H1 (cell line): Measurements from ENCODE around the gene TTC28. TPM values are rescaled to one million over a fixed set of nuclear protein-coding genes. Genes with fewer than 3 reads are reported as not detected.

Source experiments
- CBX8 ChIP-seq: fragments of 300-800, 300-1000 bp; sonication (generic); IDR thresholded peaks from 2 replicates; pipeline ENCODE4 v1.7.1; 2016; ENCODE audit warnings: low read depth, low read length, borderline replicate concordance
- GTF2F1 ChIP-seq: IDR thresholded peaks from 2 replicates; pipeline ENCODE4 v1.6.1; 2012; ENCODE audit warnings: low read depth, low read length, improper control_type of control experiment, borderline replicate concordance
- NRF1 ChIP-seq: IDR thresholded peaks from 2 replicates; pipeline ENCODE4 v1.6.1; 2011; ENCODE audit warnings: mild to moderate bottlenecking, low read depth, low read length, improper control_type of control experiment
- SIRT6 ChIP-seq: IDR thresholded peaks from one replicate; pipeline ENCODE4 v1.7.1; 2012; ENCODE audit warnings: low read length, inconsistent platforms
- polyA plus RNA-seq, 7 experiments: library from polyadenylated mRNA; depleted of rRNA in 3 of 7; stranded (reverse) in 5 of 7; unstranded in 2 of 7; fragments of >200 nt in 5 of 7; fragments of 200-250 nt in 2 of 7; gene quantifications; 1 replicate in 5 of 7; 2 replicates in 1 of 7; 4 replicates in 1 of 7; pipeline versions ENCODE4 v1.2.1 to v1.2.3, GENCODE V29; 2011 to 2013; ENCODE audit warnings: missing spikeins in 2 of 7, mixed read lengths in 2 of 7
- total RNA-seq: library from RNA; stranded (reverse); fragmentation: NEBNext Ultra II Directional; extraction: Animal tissue kit (Norgen Biotek cat#: 25700); gene quantifications from 2 replicates; pipeline ENCODE4 v1.2.1, GENCODE V29; 2021
- TF ChIP-seq, protein P1 (sequence below): IDR thresholded peaks from 2 replicates; pipeline ENCODE4 v1.6.1; 2012; ENCODE audit warnings: low read length, inconsistent platforms
- TF ChIP-seq, protein P2 (sequence below): IDR thresholded peaks from 2 replicates; pipeline ENCODE4 v1.6.1; 2012; ENCODE audit warnings: inconsistent platforms

TTC28 gene
- total and polyA plus RNA-seq, 2 of the 8 experiments (the other 6 are each of a cell fraction or from before 2014, with no cell fraction given) = 2.6 to 12.6 TPM

DNA sequence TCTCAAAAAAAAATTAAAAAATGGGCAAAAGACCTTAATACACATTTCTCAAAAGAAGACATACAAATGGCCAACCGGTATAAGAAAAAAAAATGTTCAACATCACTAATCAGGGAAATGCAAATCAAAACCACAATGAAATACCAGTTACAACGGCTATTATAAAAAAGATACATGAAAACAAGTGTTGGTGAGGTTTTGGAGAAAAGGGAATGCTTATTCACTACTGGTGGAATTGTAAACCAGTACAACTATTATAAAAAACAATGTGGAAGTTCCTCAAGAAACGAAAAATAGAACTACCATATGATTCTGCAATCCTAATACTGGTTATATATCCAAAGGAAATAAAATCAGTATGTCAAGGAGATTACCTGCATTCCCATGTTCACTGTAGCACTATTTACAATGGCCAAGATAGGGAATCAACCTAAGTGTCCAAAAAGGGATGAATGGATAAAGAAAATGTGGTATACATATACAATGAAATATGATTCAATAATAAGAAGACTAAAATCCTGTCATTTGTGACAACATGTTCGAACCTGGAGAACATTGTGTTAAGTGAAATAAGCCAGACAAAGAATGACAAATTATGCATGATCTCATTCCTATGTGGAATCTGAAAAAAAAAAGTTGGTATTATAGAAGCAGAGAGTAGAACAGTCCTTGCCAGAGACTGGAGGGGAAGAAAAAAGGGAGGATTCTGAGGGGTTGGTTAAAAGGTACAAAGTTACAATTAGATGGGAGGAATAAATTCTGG, 503.7 kb downstream of the TTC28 start (continued):
- no peak for TF ChIP-seq SIRT6
- TF ChIP-seq GTF2F1 = no peak
- TF ChIP-seq CBX8 = no peak
- TF ChIP-seq, protein P1, sequence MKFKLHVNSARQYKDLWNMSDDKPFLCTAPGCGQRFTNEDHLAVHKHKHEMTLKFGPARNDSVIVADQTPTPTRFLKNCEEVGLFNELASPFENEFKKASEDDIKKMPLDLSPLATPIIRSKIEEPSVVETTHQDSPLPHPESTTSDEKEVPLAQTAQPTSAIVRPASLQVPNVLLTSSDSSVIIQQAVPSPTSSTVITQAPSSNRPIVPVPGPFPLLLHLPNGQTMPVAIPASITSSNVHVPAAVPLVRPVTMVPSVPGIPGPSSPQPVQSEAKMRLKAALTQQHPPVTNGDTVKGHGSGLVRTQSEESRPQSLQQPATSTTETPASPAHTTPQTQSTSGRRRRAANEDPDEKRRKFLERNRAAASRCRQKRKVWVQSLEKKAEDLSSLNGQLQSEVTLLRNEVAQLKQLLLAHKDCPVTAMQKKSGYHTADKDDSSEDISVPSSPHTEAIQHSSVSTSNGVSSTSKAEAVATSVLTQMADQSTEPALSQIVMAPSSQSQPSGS = no peak
- TF ChIP-seq, protein P2, sequence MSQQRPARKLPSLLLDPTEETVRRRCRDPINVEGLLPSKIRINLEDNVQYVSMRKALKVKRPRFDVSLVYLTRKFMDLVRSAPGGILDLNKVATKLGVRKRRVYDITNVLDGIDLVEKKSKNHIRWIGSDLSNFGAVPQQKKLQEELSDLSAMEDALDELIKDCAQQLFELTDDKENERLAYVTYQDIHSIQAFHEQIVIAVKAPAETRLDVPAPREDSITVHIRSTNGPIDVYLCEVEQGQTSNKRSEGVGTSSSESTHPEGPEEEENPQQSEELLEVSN = no peak
- TF ChIP-seq NRF1 = no peak
